Epidermal melanocyte (primary cell): ENCODE results near the gene UNC5B.
A peak's percentile ranks its signal among the peaks of the same experiment; 100 is the strongest.

Source experiments
- DNase-seq: peaks from one replicate; pipeline ENCODE4 v3.0.0; 2011; ENCODE audit warnings: low spot score; ENCODE audit not compliant: insufficient read length

Gene UNC5B

DNA sequence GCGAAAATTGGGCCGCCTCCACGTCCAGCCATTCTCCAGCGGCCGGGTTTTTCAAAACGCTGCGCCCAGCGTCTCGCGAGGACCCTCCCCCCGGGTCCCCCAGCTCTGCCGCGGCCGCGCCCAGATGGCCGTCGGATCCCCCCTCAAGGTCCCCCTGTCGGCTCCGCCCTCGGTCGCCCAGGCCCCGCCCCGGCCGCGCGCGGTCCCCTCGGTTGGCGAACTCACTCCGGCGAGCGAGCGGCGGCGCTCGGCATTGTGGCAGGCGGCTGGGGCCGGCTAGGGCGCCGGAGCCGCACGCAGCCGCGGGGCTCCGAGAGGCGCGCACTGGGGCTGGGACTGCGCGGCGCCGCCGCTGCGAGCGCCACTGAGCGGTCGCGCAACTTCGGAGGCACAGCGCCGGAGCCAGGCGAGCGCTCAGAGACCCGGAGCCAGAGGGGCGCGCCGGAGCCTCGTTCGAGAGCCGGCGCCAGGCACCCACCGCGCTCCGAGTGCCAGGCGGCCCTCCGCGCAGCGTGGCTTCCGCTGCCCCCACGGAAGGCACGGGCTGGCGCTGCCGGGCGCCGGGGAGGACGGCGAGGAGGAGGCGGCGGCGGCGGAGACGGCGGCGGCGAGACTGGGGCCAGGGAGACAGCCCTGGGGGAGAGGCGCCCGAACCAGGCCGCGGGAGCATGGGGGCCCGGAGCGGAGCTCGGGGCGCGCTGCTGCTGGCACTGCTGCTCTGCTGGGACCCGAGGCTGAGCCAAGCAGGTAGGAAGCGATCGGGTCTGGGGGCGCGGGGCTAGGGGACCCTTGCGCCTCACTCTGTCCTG lies at the start of gene UNC5B:
Gene UNC5B, plus strand, starts transcription at position 253 of the 809 bp plus-strand sequence. Its CDS starts 416 bp downstream, at position 669.
- peak; percentile 71 for DNase-seq

GRCh38 chr10:71173466-71173865 lies 38.9 kb upstream of the UNC5B start:
- no peak for DNase-seq

- DNase-seq: no peak
Measured at GRCh38 chr10:71176661-71177060, 35.7 kb upstream of the UNC5B start.

DNA sequence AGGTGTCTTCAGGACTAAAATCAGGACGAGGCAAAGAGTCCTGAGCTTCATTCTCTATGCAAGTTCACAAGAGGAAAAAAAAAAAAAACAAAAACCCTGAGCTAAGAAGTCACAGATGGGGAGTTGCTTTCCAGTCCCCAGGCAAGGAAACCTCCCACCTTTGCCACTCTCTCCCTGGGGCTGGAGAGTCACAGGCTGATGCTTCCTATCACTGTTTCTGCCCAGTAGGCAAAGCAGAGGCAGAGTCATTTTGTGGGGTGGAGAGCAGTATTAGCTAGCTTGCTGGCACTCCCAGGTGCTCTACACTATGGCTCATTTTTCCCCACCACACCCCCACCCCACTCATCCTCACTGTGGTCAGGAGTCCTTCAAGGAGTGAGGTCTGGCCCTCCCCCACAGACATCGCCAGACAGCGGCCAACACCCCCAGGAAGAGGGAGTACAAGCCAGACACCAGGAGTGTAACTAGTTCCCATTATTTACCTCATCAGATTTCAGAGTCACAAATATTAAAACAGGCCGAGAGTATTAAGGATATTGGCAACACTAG lies 34.6 kb upstream of the UNC5B start:
- DNase-seq: no peak

GRCh38 chr10:71178880-71179279 lies 33.5 kb upstream of the UNC5B start:
- DNase-seq: no peak

DNA sequence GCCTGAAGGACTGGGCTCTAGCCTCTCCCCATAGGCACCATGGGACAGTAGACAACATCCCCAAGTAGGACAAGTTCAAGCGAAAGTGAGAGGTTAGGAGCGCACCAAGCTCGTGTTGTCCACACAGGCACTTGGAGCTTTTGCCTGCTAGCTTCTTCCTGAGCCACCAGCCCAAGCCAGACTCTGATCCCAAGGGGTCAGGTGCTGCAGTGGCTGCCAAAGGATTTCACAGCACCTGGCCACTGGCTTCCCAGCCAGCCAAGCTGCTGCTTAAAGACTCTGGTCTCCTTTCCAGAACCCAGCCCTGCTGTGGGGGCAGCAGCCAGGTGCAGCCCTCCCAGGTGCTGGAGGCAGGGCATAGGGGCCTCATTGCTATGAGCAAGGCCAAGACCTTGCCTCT lies 33.0 kb upstream of the UNC5B start:
- DNase-seq: no peak

GRCh38 chr10:71184421-71184820 lies 27.9 kb upstream of the UNC5B start:
- DNase-seq: no peak

- no peak for DNase-seq
Measured at GRCh38 chr10:71185209-71185608, 27.2 kb upstream of the UNC5B start.

DNA sequence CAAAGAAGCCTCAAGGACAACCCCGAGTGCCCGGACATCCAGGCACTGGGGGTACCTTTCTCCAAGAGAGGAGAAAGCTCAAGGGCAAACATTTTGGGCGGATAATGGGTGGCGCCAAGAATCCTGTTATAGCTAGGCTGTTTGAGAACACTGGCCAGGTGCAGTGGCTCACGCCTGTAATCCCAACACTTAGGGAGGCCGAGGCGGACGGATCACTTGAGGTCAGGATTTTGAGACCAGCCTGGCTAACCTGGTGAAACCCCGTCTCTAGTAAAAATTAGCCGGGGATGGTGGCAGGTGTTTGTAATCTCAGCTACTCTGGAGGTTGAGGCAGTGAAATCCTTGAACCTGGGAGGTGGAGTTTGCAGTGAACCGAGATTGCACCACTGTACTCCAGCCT lies 25.2 kb upstream of the UNC5B start:
- no peak for DNase-seq

DNA sequence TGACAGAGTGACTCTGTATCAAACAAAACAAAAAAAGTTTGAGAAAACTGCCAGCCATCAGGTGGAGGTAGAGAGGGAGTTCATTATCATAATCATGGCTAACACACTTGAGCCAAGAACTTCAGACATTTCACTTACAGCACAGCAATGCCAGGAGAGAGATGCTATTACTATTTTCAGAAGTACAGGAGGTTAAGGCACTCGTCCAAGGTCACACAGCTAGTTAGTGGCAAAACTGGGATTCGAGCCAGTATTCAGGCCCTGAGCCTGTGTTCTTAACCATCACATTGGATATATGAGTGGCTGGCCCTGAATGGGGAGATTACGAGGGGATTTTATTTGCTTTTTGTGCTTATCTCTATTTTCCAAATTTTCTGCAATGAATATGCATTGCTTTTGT lies 24.8 kb upstream of the UNC5B start:
- no peak for DNase-seq

DNA sequence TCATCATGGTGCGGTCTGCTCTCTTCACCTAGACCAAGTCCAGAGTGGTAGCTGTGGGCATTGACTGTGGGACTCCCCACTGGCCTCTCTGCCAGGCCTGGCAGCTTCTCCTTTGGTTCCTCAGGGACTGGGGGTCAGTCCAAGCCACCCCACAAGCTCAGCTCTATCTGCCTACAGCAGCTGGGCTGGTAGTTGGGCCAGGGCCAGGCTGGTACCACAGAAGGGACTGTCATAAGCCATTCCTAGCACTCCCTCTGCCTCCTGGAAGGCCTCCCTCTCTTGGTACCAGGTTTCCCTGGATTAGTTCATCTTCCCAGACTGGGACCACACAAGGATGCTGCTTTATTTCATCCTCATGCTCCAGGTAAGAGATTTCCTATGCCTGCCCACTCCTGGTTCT lies 24.2 kb upstream of the UNC5B start:
- no peak for DNase-seq

- DNase-seq: no peak
Measured at GRCh38 chr10:71191019-71191418, 21.4 kb upstream of the UNC5B start.

GRCh38 chr10:71191551-71192076 lies 20.8 kb upstream of the UNC5B start:
- DNase-seq: no peak

DNA sequence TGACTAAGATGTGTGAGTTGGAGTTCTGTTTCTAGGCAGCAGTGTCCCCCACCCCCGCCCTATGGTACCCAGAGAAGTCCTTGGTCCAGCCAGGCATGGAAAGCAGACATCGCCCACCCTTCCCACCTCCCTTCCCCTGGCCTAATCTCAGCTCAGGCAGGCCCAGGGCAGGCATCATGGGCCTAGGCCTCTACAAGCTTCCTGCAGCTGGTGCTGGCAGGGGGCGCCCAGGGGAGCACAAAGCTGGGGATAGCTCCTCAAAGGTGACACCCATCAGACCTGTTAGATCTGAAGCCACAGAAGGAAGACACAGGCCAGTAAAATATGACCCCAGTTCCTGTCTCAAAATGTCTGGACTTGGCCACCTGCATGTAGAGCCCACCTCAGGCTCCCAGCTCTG lies 18.9 kb upstream of the UNC5B start:
- DNase-seq: no peak

GRCh38 chr10:71197955-71198354 lies 14.4 kb upstream of the UNC5B start:
- no peak for DNase-seq

DNA sequence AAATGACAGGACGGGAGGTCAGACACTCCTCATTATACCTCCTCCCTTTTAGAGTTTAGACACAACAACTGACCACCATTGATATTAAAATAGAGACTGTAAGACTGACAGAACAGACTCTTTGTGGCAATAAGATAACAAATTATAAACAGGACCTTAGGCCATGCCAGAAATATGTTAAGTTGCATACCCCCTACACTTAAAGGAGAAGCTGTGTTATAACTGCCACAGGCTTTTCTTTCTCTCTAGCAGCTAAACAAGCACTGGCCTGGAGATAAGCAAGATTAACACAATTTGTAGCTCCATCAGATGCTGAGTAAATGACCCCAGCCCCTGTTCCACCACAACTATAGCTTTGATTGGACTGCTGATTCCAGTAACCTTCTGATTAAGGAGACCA lies 10.5 kb upstream of the UNC5B start:
- DNase-seq: no peak

DNA sequence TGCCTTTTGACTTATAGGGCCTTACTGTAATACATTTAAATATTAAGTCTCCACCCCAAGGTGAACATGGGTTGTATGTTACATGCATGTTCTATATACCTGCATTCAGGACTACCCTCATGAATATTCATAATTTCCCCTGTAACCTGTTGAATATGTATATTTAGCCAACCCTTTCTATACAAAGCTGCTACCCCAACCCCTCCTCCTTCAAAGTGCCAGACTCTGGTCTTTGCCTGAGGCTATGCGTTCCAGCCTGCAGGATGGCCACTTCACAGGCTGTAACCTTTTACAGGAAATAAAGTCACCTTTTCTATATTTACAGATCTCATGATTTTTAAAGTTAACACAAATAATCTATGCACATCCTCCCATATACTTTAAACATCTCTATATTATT lies 10.1 kb upstream of the UNC5B start:
- no peak for DNase-seq

DNA sequence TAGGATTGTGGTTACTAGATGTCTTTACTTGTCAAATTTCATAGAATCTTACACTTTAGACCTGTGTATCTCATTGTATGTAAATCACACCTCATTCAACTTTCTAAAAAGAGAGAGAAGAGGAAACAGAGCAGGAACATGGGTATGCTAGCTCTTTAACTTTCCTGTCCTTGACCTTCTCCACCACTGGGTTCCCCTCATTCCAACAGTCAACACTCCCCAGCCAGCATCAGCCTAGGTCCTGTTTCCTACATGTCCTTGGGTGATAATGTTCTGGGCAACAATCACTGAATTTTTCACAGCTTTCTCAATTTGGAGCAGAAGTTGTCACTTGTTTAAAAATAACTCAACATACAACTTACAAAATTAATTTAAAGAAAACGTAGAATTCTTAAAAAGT lies 9.2 kb upstream of the UNC5B start:
- no peak for DNase-seq

DNA sequence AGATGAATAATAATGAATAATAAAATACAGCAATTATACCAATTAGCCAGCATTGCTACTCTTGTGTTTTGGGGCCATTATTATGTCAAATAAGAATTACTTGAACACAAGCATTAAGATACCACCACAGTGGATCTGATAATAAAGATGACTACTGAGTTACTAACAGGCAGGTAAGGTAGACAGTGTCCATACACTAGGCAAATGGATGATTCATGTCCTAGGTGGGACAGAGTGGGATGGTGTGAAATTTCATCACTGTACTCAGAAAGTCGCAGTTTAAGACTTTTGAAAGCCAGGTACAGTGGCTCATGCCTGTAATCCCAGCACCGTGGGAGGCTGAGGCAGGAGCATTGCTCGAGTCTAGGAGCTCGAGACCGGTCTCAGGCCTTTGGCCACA lies 8.7 kb upstream of the UNC5B start:
- DNase-seq: no peak

DNA sequence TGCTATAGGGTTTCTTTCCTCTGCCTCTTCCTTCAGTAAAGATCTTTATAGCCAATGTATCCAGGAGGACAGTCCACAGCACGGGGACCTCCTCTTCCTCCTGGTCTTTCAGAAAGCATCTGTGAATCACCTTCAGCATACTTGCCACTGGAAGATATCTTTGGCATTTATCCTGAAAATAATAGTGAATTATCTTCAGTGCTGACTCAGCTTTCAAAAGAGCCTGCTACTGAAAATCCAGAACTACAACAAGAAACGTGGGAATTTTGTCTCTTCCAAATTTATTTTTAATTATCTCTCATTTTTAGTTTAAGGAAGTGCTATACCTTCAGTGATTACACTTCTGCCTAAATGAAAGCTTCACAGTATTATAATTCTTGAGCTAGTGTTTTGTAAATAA lies 7.6 kb upstream of the UNC5B start:
- no peak for DNase-seq

GRCh38 chr10:71205468-71205867 lies 6.9 kb upstream of the UNC5B start:
- DNase-seq: no peak

GRCh38 chr10:71206911-71207310 lies 5.5 kb upstream of the UNC5B start:
- no peak for DNase-seq

- DNase-seq: no peak
Measured at GRCh38 chr10:71207578-71207977, 4.8 kb upstream of the UNC5B start.
